B cell (primary cell): Measurements from ENCODE around the gene LTBP3.

ENCODE experiments used
- EZH2 ChIP-seq: IDR thresholded peaks from 2 replicates; pipeline ENCODE4 v1.6.1; 2012; ENCODE audit warnings: borderline replicate concordance, low read depth, mild to moderate bottlenecking, moderate library complexity, low read length; ENCODE audit not compliant: insufficient read depth, poor library complexity, severe bottlenecking
- TF ChIP-seq, protein P1 (sequence below): fragments of 200-600 bp; IDR thresholded peaks from one replicate; pipeline ENCODE4 v1.8.0; 2022; ENCODE audit warnings: antibody characterized with exemption, mild to moderate bottlenecking

- TF ChIP-seq, protein P1, sequence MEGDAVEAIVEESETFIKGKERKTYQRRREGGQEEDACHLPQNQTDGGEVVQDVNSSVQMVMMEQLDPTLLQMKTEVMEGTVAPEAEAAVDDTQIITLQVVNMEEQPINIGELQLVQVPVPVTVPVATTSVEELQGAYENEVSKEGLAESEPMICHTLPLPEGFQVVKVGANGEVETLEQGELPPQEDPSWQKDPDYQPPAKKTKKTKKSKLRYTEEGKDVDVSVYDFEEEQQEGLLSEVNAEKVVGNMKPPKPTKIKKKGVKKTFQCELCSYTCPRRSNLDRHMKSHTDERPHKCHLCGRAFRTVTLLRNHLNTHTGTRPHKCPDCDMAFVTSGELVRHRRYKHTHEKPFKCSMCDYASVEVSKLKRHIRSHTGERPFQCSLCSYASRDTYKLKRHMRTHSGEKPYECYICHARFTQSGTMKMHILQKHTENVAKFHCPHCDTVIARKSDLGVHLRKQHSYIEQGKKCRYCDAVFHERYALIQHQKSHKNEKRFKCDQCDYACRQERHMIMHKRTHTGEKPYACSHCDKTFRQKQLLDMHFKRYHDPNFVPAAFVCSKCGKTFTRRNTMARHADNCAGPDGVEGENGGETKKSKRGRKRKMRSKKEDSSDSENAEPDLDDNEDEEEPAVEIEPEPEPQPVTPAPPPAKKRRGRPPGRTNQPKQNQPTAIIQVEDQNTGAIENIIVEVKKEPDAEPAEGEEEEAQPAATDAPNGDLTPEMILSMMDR = no peak
- no peak for TF ChIP-seq EZH2
These were observed 19.0 kb downstream of the LTBP3 start for GRCh38 chr11:65538915-65539743.
